ENCODE data around the gene SMC1A.
"Not testable (repeated sequence)": the region's sequence is repeated elsewhere in the genome, so short reads cannot be mapped to it uniquely, and the experiment has no call there.

The SMC1A gene

GRCh38 chrX:53430231-53430630, 7.8 kb upstream of the SMC1A start:
- Histone ChIP-seq H3K27ac (no peak overlapping the region), H3K9ac (no peak overlapping the region), H3K27me3 (peaks cover 83% of the 10 kb centered on the region), H3K36me3 (peaks cover 31% of the 10 kb centered on the region), H3K9me3 (no peaks in the 10 kb centered on the region), H4K20me1 (0 out of 2 replicates have a peak, but pooled peaks cover 6% of the 10 kb centered on the region), H3K4me2 (no peak overlapping the region), H3K4me1 (peaks cover 12% of the 10 kb centered on the region), H3K4me3 (no peak overlapping the region)
- TF ChIP-seq Cebpa-rat (IDR thresholded peaks at IDR 0.05) = no peak

- 0 out of 2 replicates have a peak, but pooled peaks cover 6% of the 10 kb centered on the region for H4K20me1 ChIP-seq
- H3K4me3 ChIP-seq = no peak overlapping the region
- H3K9ac ChIP-seq = no peak overlapping the region
- peaks cover 11% of the 10 kb centered on the region for H3K4me1 ChIP-seq
- H3K27ac ChIP-seq = no peak overlapping the region
- H3K4me2 ChIP-seq = no peak overlapping the region
- no peaks in the 10 kb centered on the region for H3K9me3 ChIP-seq
- peaks cover 87% of the 10 kb centered on the region for H3K27me3 ChIP-seq
- peaks cover 31% of the 10 kb centered on the region for H3K36me3 ChIP-seq
- no peak for TF ChIP-seq Cebpa-rat (IDR thresholded peaks at IDR 0.05)
Measured at GRCh38 chrX:53429755-53430154, 7.3 kb upstream of the SMC1A start.

GRCh38 chrX:53422861-53423306, 430 bp upstream of the SMC1A start, which contains the start of gene RIBC1:
TSS of gene RIBC1 (plus strand) at chrX:53422873. CDS start at chrX:53426277, 3,404 bp downstream.
- Histone ChIP-seq H3K4me2 (peak within 1 kb of the TSS; percentile 84), H3K36me3 (0 out of 2 replicates have a peak, but pooled peaks cover 4% of the 10 kb centered on the region), H3K9ac (peak within 1 kb of the TSS; percentile 94), H4K20me1 (peaks cover 48% of the 10 kb centered on the region), H3K4me3 (peak within 1 kb of the TSS; percentile 74), H3K27ac (peak within 1 kb of the TSS; percentile 96), H3K4me1 (peaks cover 17% of the 10 kb centered on the region), H3K9me3 (no peaks in the 10 kb centered on the region), H3K27me3 (peaks cover 54% of the 10 kb centered on the region)
- no peak for TF ChIP-seq Cebpa-rat (IDR thresholded peaks at IDR 0.05)

GRCh38 chrX:53421772-53422085, 725 bp downstream of the SMC1A start:
- Histone ChIP-seq H3K27me3 (peaks cover 47% of the 10 kb centered on the region), H3K36me3 (peaks cover 9% of the 10 kb centered on the region; the same call in 1 of the 2 replicates), H3K4me2 (peak overlapping the region; percentile 82), H3K27ac (peak overlapping the region; percentile 96), H3K4me1 (peaks cover 17% of the 10 kb centered on the region), H3K4me3 (peak overlapping the region; percentile 74), H3K9ac (peak overlapping the region; percentile 94), H4K20me1 (peaks cover 59% of the 10 kb centered on the region), H3K9me3 (no peaks in the 10 kb centered on the region)
- TF ChIP-seq Cebpa-rat (IDR thresholded peaks at IDR 0.05) = no peak

GRCh38 chrX:53421125-53421524, 1.3 kb downstream of the SMC1A start:
- Histone ChIP-seq H3K36me3 (peaks cover 9% of the 10 kb centered on the region; the same call in 1 of the 2 replicates), H3K4me1 (peaks cover 17% of the 10 kb centered on the region), H3K27me3 (peaks cover 45% of the 10 kb centered on the region), H4K20me1 (peaks cover 61% of the 10 kb centered on the region), H3K9me3 (no peaks in the 10 kb centered on the region), H3K4me3 (peak overlapping the region; percentile 74), H3K9ac (peak overlapping the region; percentile 94), H3K27ac (peak overlapping the region; percentile 96; the same call in 1 of the 2 replicates), H3K4me2 (peak overlapping the region; percentile 82)
- TF ChIP-seq Cebpa-rat (IDR thresholded peaks at IDR 0.05) = no peak

- peaks cover 40% of the 10 kb centered on the region for H3K27me3 ChIP-seq
- H3K27ac ChIP-seq, H3K4me3 ChIP-seq, H3K9me3 ChIP-seq, H3K36me3 ChIP-seq, H3K9ac ChIP-seq: not testable (repeated sequence)
- H4K20me1 ChIP-seq = peaks cover 66% of the 10 kb centered on the region
- peaks cover 17% of the 10 kb centered on the region for H3K4me1 ChIP-seq
- H3K4me2 ChIP-seq = peak overlapping the region; percentile 82
Measured at GRCh38 chrX:53420351-53420750, 2.1 kb downstream of the SMC1A start.

- TF ChIP-seq Cebpa-rat (IDR thresholded peaks at IDR 0.05) = no peak
- Histone ChIP-seq H3K4me2 (no peak overlapping the region), H3K4me1 (no peaks in the 10 kb centered on the region), H3K36me3 (peaks cover 76% of the 10 kb centered on the region), H3K27me3 (peaks cover 87% of the 10 kb centered on the region), H3K9ac (no peak overlapping the region), H3K4me3 (no peak overlapping the region), H3K27ac (no peak overlapping the region), H4K20me1 (peaks cover 75% of the 10 kb centered on the region), H3K9me3 (no peaks in the 10 kb centered on the region)
Measured at GRCh38 chrX:53412446-53412845, 10.0 kb downstream of the SMC1A start.

GRCh38 chrX:53403535-53403934, 18.9 kb downstream of the SMC1A start:
- H3K36me3 ChIP-seq = peaks cover 94% of the 10 kb centered on the region

GRCh38 chrX:53398216-53398615, 24.2 kb downstream of the SMC1A start:
- H3K9ac ChIP-seq = no peak overlapping the region
- H4K20me1 ChIP-seq = peaks cover 19% of the 10 kb centered on the region; the same call in 1 of the 2 replicates
- no peak overlapping the region for H3K4me2 ChIP-seq
- H3K4me1 ChIP-seq = no peaks in the 10 kb centered on the region
- H3K9me3 ChIP-seq = no peaks in the 10 kb centered on the region
- H3K27me3 ChIP-seq = peaks cover 83% of the 10 kb centered on the region
- peaks cover 85% of the 10 kb centered on the region for H3K36me3 ChIP-seq
- no peak overlapping the region for H3K27ac ChIP-seq
- H3K4me3 ChIP-seq = no peak overlapping the region
- no peak for TF ChIP-seq Cebpa-rat (IDR thresholded peaks at IDR 0.05)

More at GRCh38 chrX:53403535-53403934, 18.9 kb downstream of the SMC1A start:
- peaks cover 94% of the 10 kb centered on the region for H3K27me3 ChIP-seq
- peaks cover 26% of the 10 kb centered on the region; the same call in 1 of the 2 replicates for H4K20me1 ChIP-seq
- no peak overlapping the region for H3K4me2 ChIP-seq
- H3K9ac ChIP-seq = no peak overlapping the region
- H3K27ac ChIP-seq = no peak overlapping the region
- H3K4me1 ChIP-seq = no peaks in the 10 kb centered on the region
- H3K9me3 ChIP-seq = no peaks in the 10 kb centered on the region
- TF ChIP-seq Cebpa-rat (IDR thresholded peaks at IDR 0.05) = no peak
- no peak overlapping the region for H3K4me3 ChIP-seq

- H3K36me3 ChIP-seq = peaks cover 84% of the 10 kb centered on the region
- no peak for TF ChIP-seq Cebpa-rat (IDR thresholded peaks at IDR 0.05)
Measured at GRCh38 chrX:53395605-53396298, 26.7 kb downstream of the SMC1A start.

More at GRCh38 chrX:53395605-53396298, 26.7 kb downstream of the SMC1A start:
- no peaks in the 10 kb centered on the region for H3K9me3 ChIP-seq
- peaks cover 24% of the 10 kb centered on the region; the same call in 1 of the 2 replicates for H4K20me1 ChIP-seq
- H3K4me1 ChIP-seq = no peaks in the 10 kb centered on the region
- H3K4me3 ChIP-seq = no peak overlapping the region
- no peak overlapping the region for H3K4me2 ChIP-seq
- H3K27ac ChIP-seq = no peak overlapping the region
- peaks cover 81% of the 10 kb centered on the region for H3K27me3 ChIP-seq
- no peak overlapping the region for H3K9ac ChIP-seq
